Testis (tissue), 2 donors: ENCODE data around the gene HNF4A.

Source experiments
- POLR2A ChIP-seq: fragments of 450-650 bp; IDR thresholded peaks from one replicate; pipeline ENCODE4 v1.6.1; 2017; ENCODE audit warnings: antibody characterized with exemption, mild to moderate bottlenecking, moderate library complexity
- TF ChIP-seq, protein P1 (sequence below), 3 experiments: fragments of 450-650 bp in 2 of 3; fragments of 200-600 bp in 1 of 3; sonication (generic) in 1 of 3; IDR thresholded peaks; one replicate each; pipeline ENCODE4 v1.5.1; 2016 to 2019; ENCODE audit warnings: antibody characterized with exemption in 3 of 3, mild to moderate bottlenecking in 2 of 3, moderate library complexity in 1 of 3

DNA sequence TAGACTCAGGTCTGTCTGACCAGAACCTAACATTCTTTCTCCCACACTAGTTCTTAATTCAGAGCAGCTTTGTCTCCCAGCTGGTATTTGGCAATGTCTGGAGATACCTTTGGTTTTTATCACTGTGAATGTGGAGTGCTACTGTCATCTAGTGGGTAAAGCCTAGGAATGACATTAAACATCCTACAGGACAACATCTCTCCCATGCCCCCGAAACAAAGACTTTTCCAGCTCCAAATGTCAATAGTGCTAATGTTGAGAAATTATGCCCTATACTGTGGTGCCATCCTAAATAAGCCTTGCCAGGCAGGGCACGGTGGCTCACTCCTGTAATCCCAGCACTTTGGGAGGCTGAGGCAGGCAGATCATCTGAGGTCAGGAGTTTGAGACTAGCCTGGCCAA lies 116.0 kb downstream of the HNF4A start:
- TF ChIP-seq POLR2A, result no peak
- TF ChIP-seq, protein P1, sequence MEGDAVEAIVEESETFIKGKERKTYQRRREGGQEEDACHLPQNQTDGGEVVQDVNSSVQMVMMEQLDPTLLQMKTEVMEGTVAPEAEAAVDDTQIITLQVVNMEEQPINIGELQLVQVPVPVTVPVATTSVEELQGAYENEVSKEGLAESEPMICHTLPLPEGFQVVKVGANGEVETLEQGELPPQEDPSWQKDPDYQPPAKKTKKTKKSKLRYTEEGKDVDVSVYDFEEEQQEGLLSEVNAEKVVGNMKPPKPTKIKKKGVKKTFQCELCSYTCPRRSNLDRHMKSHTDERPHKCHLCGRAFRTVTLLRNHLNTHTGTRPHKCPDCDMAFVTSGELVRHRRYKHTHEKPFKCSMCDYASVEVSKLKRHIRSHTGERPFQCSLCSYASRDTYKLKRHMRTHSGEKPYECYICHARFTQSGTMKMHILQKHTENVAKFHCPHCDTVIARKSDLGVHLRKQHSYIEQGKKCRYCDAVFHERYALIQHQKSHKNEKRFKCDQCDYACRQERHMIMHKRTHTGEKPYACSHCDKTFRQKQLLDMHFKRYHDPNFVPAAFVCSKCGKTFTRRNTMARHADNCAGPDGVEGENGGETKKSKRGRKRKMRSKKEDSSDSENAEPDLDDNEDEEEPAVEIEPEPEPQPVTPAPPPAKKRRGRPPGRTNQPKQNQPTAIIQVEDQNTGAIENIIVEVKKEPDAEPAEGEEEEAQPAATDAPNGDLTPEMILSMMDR (IDR thresholded peaks at IDR 0.05), result peak in 2 of 3 experiments; percentile 12 to 33
